PFSK-1 (cell line): ENCODE results near the gene PILRB.

ENCODE experiments used
- FOXP2 ChIP-seq: optimal IDR thresholded peaks from 2 replicates; pipeline ENCODE3; 2011; ENCODE audit warnings: borderline replicate concordance, control low read depth, inconsistent platforms; ENCODE audit not compliant: insufficient read depth; ENCODE audit errors: extremely low read length, extremely low read depth
- POLR2AphosphoS5 ChIP-seq: IDR thresholded peaks from 2 replicates; pipeline ENCODE4 v1.6.1; 2012; ENCODE audit warnings: low read depth, mild to moderate bottlenecking, control low read depth, low read length, moderate library complexity

DNA sequence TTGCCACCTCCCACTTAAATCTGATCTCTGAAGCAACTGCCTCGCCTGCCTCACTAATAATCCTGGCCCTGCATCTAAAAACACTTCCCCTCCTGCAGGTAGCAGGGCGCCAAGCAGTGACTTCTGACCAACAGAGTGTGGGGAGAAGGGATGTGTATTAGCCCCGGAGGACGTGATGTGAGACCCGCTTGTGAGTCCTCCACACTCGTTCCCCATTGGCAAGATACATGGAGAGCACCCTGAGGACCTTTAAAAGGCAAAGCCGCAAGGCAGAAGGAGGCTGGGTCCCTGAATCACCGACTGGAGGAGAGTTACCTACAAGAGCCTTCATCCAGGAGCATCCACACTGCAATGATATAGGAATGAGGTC is 9.3 kb downstream of the PILRB start:
- TF ChIP-seq FOXP2 (no peak), POLR2AphosphoS5 (peak; percentile 61)
